Measurements from ENCODE around the gene ABCA7. TPM values are rescaled to one million over a fixed set of nuclear protein-coding genes. Genes with fewer than 3 reads are reported as not detected.

Gene ABCA7
- total RNA-seq, 4 donors from 2014 or later, result 12.6 to 24.4 (median 18.7) TPM

GRCh38 chr19:1082928-1083816 lies 43.3 kb downstream of the ABCA7 start:
- Histone ChIP-seq H3K4me3 (peak overlapping the region; percentile 19 to 57 (median 38)), H3K27ac (peak overlapping the region; percentile 67 to 86 (median 78)), H3K36me3 (peaks cover 0 to 38% (median under 1%) of the 10 kb centered on the region in 3 donors), H3K9me3 (no peaks in the 10 kb centered on the region), H3K4me1 (peaks cover 6 to 84% (median 23%) of the 10 kb centered on the region in 3 donors), H3K27me3 (peaks cover 0 to 4% (median 0%) of the 10 kb centered on the region in 4 donors)
- intact Hi-C loops (cut with DNase I), result no loop called here
- WGBS, 2 donors, result 73 to 87% methylated on average over 9 to 18 of the region's 59 CpGs
- no peak for TF ChIP-seq POLR2A (IDR thresholded peaks at IDR 0.05)
- no peak for TF ChIP-seq CTCF (IDR thresholded peaks at IDR 0.05)
- no peak for DNase-seq

GRCh38 chr19:1084024-1084868 lies 44.3 kb downstream of the ABCA7 start:
- intact Hi-C loops (cut with DNase I), result no loop called here
- no peak overlapping the region for H3K4me3 ChIP-seq
- H3K4me1 ChIP-seq, result peaks cover 15 to 94% (median 27%) of the 10 kb centered on the region in 3 donors
- 82% methylated on average over 18 of the region's 43 CpGs; no CpG with 5 or more reads in 1 of the 2 donors for WGBS, 2 donors
- TF ChIP-seq POLR2A (IDR thresholded peaks at IDR 0.05), result no peak
- DNase-seq, result no peak
- H3K36me3 ChIP-seq, result peaks cover 6 to 48% (median 11%) of the 10 kb centered on the region in 3 donors
- H3K9me3 ChIP-seq, result no peaks in the 10 kb centered on the region
- peaks cover 0 to 4% (median 0%) of the 10 kb centered on the region in 4 donors for H3K27me3 ChIP-seq
- H3K27ac ChIP-seq, result no peak overlapping the region

GRCh38 chr19:1085053-1085658 lies 45.2 kb downstream of the ABCA7 start:
- no peak for DNase-seq
- Histone ChIP-seq H3K4me1 (peaks cover 15 to 96% (median 27%) of the 10 kb centered on the region in 3 donors), H3K36me3 (peaks cover 12 to 51% (median 19%) of the 10 kb centered on the region in 3 donors), H3K27ac (peak overlapping the region in 1 of 4 donors; percentile 22), H3K27me3 (peaks cover 0 to 4% (median 0%) of the 10 kb centered on the region in 4 donors), H3K9me3 (no peaks in the 10 kb centered on the region), H3K4me3 (no peak overlapping the region)
- 48 to 52% methylated on average over 7 to 8 of the region's 8 CpGs for WGBS, 2 donors
- intact Hi-C loops (cut with DNase I), result no loop called here
- TF ChIP-seq CTCF (IDR thresholded peaks at IDR 0.05) (no peak), POLR2A (IDR thresholded peaks at IDR 0.05) (no peak)

- WGBS, 2 donors, result 45 to 72% methylated on average over 2 to 7 of the region's 38 CpGs
Measured at GRCh38 chr19:1085676-1086442, 46.0 kb downstream of the ABCA7 start.

More at GRCh38 chr19:1085676-1086442, 46.0 kb downstream of the ABCA7 start:
- H3K9me3 ChIP-seq, result no peaks in the 10 kb centered on the region
- H3K4me3 ChIP-seq, result no peak overlapping the region
- no peak for DNase-seq
- H3K27ac ChIP-seq, result peak overlapping the region in 1 of 4 donors; percentile 22
- TF ChIP-seq POLR2A (IDR thresholded peaks at IDR 0.05) (no peak), CTCF (IDR thresholded peaks at IDR 0.05) (no peak)
- intact Hi-C loops (cut with DNase I), result no loop called here
- peaks cover 15 to 89% (median 27%) of the 10 kb centered on the region in 3 donors for H3K4me1 ChIP-seq
- peaks cover 12 to 53% (median 24%) of the 10 kb centered on the region in 3 donors for H3K36me3 ChIP-seq
- H3K27me3 ChIP-seq, result peaks cover 0 to 4% (median 0%) of the 10 kb centered on the region in 4 donors
